HL-60/S4 treated with retinoic acid at 250 ng/mL for 4 days and 3 days (cell line): Measurements from ENCODE around the gene EVI5L.
"Not testable (repeated sequence)": the region's sequence is repeated elsewhere in the genome, so short reads cannot be mapped to it uniquely, and the experiment has no call there.

Source experiments
- in situ Hi-C: fragments of 300-500 bp; cut with MboI; formaldehyde crosslinking; loops from 2 replicates; pipeline ENCODE4 v1.7.0; 2022; ENCODE audit warnings: low sequenced_read_pairs

EVI5L gene

DNA sequence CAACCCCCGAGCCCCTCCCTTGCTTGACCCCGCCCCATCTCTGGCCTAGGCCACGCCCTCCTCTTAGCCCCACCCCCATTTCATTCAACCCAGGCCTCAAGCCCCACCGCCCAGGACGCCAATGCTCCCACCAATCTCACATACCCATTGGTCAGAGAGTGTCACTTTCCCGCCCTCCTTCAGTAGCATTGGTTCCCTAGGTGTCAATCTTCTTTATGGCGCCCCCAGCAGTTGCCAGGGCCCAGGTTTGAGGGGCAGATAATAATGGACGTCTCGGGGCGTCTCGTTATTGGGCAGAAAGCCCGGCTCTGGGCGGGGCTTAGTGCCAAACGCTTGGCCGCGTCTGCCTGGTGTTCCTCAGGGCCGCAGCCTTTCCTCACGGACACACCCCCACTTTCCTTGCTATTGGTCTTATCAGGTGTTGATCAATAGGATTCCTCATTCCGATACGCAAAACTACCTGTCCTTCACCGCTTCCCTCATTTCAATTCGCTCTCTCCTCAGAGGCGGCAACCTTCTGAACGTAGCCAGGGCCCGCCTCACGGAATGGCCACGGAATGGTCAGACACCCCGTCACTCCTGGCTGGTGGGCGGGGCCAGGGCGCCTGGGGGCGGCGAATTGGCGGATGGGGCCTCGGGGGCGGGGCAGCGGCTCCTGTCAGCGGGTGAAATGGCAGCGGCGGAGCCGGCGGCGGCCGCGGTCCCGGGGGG lies at the start of gene EVI5L:
EVI5L (plus strand) TSS at position 658 of the 711 bp plus-strand sequence. CDS start 16,325 bp downstream, outside the sequence.
- in situ Hi-C loops: no loop called here

GRCh38 chr19:7781157-7781556 lies 48.9 kb upstream of the EVI5L start:
- in situ Hi-C loops: no loop called here

DNA sequence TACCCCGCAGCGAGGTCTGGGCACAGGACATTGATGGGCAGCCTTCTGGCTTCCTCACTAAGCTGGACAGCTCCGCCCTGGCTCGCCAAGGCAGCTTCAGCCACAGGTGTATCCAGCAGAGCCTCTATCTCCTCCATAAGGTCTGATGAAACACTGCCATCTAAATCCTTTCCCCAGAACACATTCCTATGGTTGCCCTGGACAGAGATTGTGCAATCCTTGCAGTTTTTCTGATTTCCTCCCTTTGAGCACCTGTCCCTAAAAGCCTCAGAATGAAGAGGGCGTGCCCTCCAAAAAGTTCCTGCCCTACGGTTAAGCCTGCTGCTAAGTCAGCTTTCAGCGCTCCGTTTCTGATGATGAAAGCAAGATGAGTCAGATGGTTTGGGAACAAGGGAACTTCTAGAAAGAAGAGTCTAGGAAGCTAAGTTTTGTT lies 46.0 kb upstream of the EVI5L start:
- in situ Hi-C loops: no loop called here

- in situ Hi-C loops: no loop called here
These were observed 45.2 kb upstream of the EVI5L start for GRCh38 chr19:7784856-7785255.

DNA sequence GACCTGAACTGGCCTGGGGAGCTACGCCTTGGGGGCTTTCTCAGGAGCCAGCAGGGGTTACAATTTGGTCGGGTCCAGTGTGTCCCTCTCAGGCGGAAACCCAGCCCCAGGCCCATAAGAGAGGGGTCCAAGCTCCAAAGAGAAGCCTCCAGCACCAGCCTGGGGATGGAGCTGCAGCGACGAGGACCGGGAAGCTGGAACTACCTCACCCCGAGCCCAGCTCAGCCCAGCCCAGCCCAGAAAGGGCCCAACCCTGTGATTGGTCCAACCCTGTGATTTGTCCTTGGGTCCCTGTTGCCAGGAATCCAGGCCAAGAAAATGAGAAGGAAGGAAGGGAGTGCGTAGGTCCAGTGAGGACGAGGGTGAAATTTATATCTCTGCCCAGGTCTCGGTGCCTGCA lies 42.9 kb upstream of the EVI5L start:
- in situ Hi-C loops: no loop called here

- in situ Hi-C loops: no loop called here
These were observed 42.3 kb upstream of the EVI5L start for GRCh38 chr19:7787602-7788177.

DNA sequence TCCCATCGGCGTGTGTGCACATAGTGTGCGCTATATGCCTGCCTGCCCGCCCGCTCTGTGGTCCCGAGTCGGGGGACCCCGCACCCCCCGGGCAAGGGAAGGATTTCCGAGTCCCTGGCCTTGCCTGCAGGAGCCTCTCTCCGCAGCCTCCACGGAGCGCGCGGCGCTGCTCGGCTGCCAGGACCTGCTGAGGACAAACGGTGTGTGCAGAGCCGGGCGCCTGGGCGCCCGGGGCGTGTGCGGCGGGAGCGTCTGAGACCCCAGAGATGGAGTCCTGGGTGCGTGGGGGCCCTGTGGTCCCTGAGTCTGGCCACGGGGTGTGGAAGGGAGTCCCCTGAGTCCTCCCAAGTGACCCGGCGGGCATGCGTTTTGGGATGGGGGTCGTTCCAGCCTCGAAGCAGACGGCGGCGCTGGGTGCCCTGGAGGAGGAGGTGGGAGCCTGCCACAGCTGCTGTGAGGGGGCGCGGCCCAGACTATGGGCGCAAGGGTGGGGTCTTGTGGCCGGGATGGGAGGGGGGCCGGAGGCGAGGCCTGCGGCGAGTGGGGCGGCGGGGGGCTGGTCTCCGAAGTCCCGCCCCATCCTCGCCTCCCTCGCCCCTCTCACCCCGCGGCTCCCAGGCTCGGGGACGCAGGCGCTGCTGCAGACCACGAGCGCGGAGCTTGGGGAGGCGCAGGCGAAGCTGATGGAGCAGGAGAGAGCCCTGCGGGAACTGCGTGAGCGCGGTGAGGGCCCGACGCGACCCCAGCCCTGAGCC lies 41.7 kb upstream of the EVI5L start:
- in situ Hi-C loops: no loop called here

DNA sequence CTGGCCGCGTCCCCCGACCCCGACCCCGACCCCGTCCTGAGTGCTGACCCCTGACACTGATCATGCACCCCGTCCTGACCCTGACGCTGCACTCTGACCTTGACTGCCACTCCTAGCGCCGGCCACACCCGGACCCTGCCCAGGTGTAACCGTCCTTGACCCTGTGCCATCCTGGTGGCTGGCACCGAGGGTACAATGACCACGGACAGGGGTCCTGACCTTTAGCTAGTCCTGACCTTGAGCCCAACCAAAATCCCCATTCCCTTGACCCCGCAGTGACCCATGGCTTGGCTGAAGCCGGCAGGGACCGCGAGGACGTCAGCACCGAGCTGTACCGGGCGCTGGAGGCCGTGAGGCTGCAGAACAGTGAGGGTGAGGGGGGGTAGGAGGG lies 41.1 kb upstream of the EVI5L start:
- in situ Hi-C loops: no loop called here

DNA sequence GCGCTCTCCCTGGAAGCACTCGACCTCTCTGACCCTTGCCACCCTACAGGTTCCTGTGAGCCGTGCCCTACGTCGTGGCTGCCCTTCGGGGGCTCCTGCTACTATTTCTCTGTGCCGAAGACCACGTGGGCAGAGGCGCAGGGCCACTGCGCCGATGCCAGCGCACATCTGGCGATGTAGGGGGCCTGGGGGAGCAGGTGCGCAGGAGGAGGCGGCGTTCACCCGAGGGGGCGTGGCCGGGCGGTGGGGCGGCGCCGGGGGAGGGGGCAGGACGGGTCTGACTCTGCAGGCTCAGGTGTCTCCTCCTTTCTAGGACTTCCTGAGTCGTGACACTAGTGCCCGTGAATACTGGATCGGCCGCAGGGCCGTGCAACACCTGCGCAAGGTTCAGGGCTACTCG lies 40.6 kb upstream of the EVI5L start:
- in situ Hi-C loops: no loop called here

- in situ Hi-C loops: no loop called here
These were observed 39.6 kb upstream of the EVI5L start for GRCh38 chr19:7790416-7790815.

GRCh38 chr19:7792281-7792680 lies 37.7 kb upstream of the EVI5L start:
- in situ Hi-C loops: no loop called here

DNA sequence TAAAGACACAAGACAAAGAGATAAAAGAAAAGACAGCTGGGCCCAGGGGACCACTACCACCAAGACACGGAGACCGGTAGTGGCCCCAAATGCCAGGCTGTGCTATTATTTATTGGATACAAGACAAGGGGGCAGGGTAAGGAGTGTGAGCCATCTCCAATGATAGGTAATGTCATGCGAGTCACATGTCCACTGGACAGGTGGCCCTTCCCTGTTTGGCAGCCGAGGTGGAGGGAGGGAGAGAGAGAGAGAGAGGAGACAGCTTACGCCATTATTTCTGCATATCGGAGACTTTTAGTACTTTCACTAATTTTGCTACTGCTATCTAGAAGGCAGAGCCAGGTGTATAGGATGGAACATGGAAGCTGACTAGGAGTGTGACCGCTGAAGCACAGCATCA lies 37.3 kb upstream of the EVI5L start:
- in situ Hi-C loops: not testable (repeated sequence)

DNA sequence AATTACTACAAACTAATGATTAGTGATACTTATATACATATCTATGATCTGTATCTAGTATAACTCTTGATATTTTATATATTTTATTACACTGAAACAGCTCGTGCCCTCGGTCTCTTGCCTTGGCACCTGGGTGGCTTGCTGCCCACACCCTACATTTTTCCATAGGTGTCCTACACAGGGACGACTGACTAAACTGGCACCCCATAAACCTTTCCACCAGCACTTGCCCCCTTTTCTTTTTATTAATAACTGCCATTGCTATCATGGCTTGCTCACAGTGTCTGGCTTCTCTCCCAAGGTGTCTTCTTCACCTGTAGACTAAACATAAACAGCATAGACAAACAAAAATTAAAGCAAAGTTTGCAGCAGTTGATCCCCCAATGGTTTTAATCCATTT lies 36.5 kb upstream of the EVI5L start:
- in situ Hi-C loops: no loop called here

DNA sequence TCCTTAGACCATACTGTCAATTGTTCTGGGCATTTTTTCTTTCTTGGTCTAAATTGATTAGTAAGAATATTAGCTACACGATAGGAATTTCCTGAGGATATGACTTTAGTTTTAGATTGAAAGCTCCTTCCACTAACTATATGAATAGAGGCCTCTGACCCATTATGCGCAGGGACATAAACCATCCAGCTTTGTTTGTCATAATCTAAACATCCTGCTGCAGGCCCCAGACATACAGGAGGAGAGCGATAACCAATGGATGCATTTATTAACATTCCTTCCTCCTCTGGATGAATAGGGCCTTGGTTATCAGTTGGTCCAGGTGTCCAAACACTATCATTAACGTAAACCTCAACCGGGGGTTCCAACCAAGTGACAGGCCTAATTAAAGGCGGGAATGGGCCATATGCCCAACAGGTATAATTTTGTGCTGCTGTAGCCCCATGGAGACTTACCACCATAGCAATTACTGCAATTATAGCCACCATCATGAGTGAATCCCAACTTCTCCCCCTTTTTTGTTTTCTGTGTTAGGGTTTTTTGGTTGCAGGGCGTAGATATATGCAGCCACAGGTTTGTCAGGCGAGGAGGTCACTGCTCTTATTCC lies 34.4 kb upstream of the EVI5L start:
- in situ Hi-C loops: no loop called here

DNA sequence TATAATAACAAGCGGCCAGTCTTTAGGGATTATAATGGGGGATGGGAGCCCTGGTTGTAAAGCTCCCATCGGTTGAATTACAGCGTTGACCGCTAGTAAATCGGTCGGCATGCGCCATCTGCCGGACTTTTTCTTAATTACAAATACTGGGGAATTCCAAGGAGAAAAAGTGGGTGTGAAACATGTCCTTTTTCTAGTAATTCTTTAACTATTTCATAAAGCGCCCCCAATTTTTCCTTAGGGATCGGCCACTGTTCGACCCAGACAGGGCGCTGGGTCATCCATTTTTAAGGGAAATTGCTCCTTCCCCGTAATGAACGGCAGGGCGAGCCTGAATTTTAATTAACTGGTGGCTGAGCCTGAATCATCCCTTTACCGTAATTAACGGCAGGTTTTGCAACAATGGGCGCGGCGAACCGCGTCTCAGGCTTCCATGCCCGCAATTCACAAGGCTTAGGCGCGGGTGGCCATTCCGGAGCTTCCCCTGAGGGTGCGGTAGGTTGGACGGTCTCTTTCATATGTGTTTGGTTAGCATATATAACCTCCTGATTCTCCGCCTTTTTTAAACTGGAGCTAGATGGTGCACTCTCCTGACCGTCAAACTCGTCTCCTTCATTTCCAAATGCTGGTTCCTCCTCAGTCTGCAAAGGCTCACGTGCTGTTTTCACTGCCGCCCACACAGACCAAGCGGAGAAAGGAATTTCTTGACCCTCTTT lies 30.2 kb upstream of the EVI5L start:
- in situ Hi-C loops: no loop called here

- in situ Hi-C loops: no loop called here
These were observed 28.9 kb upstream of the EVI5L start for GRCh38 chr19:7801020-7801570.

DNA sequence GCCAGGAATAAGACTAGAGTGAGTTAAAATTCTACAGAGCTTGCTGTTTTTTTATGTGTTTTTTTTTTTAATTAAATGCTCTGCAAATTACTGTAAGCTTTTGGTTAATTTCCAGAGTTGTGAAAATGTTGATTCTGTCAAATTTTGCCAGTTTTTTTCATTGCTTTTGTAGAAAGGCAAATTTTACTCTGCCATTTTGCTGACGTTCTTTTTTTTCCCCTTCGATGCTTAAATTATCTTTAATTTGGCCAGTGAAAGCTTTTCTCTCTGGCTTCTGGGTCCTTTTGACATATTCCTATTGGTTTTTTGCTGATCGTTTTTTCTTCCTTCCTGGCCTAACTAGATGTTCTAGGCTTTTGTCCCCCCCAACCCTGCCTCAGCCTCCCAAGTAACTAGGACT lies 23.8 kb upstream of the EVI5L start:
- in situ Hi-C loops: no loop called here

GRCh38 chr19:7806876-7807275 lies 23.1 kb upstream of the EVI5L start:
- in situ Hi-C loops: no loop called here

DNA sequence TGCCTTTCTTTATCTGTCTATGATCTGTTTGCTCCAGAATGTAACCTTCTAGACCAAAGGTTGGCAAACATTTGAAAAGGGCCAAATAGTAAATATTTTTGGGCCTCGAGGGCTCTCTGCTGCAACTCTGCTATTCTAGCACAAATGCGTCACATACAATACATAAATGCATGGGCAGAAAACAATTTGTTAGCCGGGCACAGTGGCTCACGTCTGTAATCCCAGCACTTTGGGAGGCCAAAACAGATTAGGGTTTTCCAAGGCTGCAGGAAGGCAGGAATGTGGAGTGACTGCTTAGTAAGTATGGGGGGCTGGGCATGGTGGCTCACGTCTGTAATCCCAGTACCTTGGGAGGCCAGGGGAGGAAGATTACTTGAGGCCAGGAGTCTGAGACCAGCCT lies 21.9 kb upstream of the EVI5L start:
- in situ Hi-C loops: no loop called here

DNA sequence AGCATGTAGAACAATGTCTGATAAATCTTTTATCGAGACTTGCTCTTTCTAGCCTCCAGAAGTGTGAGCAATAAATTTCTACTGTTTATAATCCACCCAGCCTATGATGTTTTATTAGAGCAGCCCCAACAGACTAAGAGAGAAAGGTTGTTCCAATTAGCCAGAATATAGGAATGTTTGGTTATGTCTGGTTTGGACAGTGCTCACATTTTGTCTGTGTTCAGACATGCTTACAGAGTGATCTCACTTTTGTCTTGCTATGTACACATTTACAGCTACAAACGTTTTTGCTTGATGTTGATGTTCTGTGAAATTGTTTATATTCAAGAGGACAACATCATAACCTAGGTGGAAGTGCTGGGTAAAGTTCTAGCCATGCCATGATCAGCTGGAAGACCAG lies 18.0 kb upstream of the EVI5L start:
- in situ Hi-C loops: no loop called here

DNA sequence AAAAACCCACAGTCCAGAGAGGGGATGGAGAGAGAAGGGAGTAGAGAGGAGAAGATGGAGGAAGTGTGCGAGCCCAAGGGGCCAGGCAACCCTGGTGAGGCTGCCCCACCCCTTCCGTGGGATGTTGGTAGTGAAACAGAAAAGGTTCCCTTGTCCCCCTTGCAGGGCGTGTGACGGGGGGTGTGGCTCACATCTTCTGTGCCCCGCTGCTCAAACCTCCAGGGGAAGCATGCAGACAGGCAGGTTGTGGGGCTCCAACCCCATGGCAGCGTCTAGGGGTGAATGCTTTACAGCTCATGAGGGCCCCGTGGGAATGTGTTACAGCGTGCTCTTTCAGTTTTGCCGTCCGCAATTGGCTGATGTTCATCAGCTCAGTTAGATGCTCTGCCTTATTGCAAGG lies 14.7 kb upstream of the EVI5L start:
- in situ Hi-C loops: no loop called here
